Ectodermal cell (in vitro differentiated cells): ENCODE results near the gene ARHGEF10L.

Source experiments
- H3K27ac ChIP-seq: 2 replicates; pipeline ENCODE4 v1.7.0; 2013; ENCODE audit warnings: mild to moderate bottlenecking, low read depth, low read length; ENCODE audit not compliant: insufficient read depth, poor library complexity, severe bottlenecking
- H3K27me3 ChIP-seq: 2 replicates; pipeline ENCODE4 v1.7.0; 2013; ENCODE audit warnings: mild to moderate bottlenecking, low read length; ENCODE audit not compliant: insufficient read depth, control insufficient read depth, poor library complexity, severe bottlenecking
- H3K36me3 ChIP-seq: one replicate; pipeline ENCODE4 v1.7.0; 2013; ENCODE audit warnings: low read length; ENCODE audit not compliant: control insufficient read depth, insufficient read depth
- H3K4me1 ChIP-seq: one replicate; pipeline ENCODE4 v1.7.0; 2013; ENCODE audit warnings: low read length; ENCODE audit not compliant: control insufficient read depth, insufficient read depth
- H3K4me3 ChIP-seq: 2 replicates; pipeline ENCODE4 v1.7.0; 2013; ENCODE audit warnings: low read depth, low read length, control low read depth; ENCODE audit not compliant: insufficient read depth
- H3K9me3 ChIP-seq: 2 replicates; pipeline ENCODE4 v1.7.0; 2013; ENCODE audit warnings: mild to moderate bottlenecking, low read length, moderate library complexity; ENCODE audit not compliant: control insufficient read depth
- WGBS, 2 experiments: methylation state at CpG; one replicate each; pipeline ENCODE4 v1.1.7; 2013; ENCODE audit warnings: missing lambda C conversion rate in 2 of 2; 5-methylcytosine and 5-hydroxymethylcytosine counted together

Gene ARHGEF10L

DNA sequence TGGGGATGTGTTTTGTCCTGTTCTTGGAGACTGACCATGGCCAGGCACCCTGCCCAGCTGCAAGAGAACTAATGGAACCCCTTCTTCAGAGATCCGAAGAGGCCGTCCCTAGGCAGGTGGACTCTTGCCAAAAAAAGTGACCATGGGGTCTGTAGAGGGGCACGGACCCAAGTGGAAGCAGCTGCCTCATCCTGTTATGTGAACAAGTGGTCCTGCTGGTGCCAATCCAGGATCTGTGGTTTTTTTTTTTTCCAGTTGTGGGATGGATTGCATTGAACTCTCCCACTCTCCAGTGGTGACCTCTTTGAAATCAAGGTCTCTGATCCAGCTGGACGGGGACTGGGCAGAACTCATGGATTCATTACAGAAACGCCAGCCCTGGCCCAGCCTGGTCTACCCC lies 71.2 kb downstream of the ARHGEF10L start:
- Histone ChIP-seq H3K27ac (no peak overlapping the region), H3K4me1 (no peaks in the 10 kb centered on the region), H3K9me3 (no peaks in the 10 kb centered on the region), H3K27me3 (no peaks in the 10 kb centered on the region), H3K4me3 (no peak overlapping the region), H3K36me3 (peaks cover 4% of the 10 kb centered on the region)
- WGBS, 2 experiments = 93 to 98% methylated on average over 5 of the region's 5 CpGs

DNA sequence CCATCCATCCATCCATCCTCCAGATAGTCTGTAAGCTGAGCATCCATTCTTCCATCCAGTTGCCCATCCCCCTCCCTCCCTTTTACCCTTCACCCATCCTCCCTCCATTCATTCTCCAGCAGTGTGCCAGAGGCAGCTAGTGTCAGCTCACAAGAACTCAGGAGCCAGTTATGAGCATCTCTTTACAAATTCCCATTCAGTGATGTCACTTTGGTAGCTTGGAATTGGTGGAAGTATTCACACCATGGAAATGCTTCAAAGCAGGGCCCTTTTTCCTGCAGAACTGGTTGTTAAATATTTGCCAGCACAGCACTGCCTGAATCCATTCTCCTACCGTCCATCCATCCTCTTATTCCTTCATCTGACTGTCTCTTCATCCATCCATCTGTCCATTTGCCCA lies 72.5 kb downstream of the ARHGEF10L start:
- H3K27me3 ChIP-seq = no peaks in the 10 kb centered on the region
- H3K4me3 ChIP-seq = no peak overlapping the region
- no peak overlapping the region for H3K27ac ChIP-seq
- H3K9me3 ChIP-seq = no peaks in the 10 kb centered on the region
- no peaks in the 10 kb centered on the region for H3K4me1 ChIP-seq
- 89% methylated on average over 1 of the region's 1 CpG for WGBS, 2 experiments
- H3K36me3 ChIP-seq = peaks cover 4% of the 10 kb centered on the region

DNA sequence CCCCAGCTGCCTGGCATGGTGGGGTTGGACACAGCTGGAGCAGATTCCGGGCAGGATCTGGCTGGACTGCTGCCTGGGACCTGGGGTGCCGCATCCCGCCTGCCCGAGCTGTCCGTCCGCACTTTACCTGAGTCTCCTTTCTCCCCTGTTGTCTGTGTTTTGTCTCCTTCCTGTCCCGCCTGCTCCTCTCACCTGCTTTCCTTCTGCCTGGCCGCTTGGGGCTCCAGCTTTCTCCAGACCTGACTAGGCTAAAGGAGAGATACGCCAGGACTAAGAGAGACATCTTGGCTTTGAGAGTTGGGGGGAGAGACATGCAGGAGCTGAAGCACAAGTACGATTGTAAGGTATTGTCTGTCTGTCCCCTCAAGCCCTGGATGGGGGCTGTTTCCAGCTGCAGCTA lies 73.3 kb downstream of the ARHGEF10L start:
- Histone ChIP-seq H3K4me1 (no peaks in the 10 kb centered on the region), H3K36me3 (no peaks in the 10 kb centered on the region), H3K27me3 (no peaks in the 10 kb centered on the region), H3K4me3 (no peak overlapping the region), H3K27ac (no peak overlapping the region), H3K9me3 (no peaks in the 10 kb centered on the region)
- 90 to 91% methylated on average over 10 of the region's 10 CpGs for WGBS, 2 experiments

DNA sequence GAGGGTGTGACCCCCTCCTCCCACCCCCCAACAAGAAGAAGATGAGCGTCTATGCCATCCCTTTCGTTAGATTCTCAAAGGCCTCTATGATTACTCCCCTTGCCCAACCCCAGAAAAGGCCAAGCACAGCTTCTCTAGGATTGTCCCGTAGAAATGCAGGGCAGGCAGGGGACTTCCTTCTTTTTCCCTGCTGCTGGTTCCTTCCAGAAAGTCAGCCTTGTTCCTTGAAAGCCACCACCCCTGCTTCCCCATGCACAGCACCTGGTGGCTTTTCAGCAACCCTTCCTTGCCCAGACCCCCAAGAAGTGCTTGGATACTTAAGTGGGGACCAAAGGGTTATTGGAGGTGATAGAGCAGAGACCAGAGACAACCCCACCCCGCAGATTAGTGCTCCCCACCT lies 75.1 kb downstream of the ARHGEF10L start:
- H3K4me1 ChIP-seq = no peaks in the 10 kb centered on the region
- H3K9me3 ChIP-seq = no peaks in the 10 kb centered on the region
- H3K27ac ChIP-seq = no peak overlapping the region
- 94 to 95% methylated on average over 4 of the region's 4 CpGs for WGBS, 2 experiments
- H3K36me3 ChIP-seq = no peaks in the 10 kb centered on the region
- no peak overlapping the region for H3K4me3 ChIP-seq
- H3K27me3 ChIP-seq = no peaks in the 10 kb centered on the region

DNA sequence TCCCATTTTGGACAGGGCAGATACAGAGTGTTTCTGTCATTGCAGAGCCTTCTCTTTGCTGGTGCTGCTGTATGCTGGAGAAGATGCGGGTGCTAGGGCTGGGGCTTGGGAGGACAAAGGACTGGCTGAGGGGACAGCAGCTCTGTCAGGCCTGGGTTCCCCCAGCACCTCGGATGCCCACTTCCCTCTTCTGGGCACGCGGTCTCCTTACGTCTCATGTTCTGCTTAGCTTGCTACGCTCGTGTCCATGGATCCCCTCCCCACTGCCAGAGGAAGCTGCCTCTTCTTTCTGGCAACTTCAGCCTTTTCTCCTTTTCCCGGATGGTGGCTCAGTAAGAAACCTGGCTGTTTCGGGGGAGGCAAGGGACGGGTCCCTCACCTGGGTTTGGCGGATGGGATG lies 75.7 kb downstream of the ARHGEF10L start:
- Histone ChIP-seq H3K4me1 (no peaks in the 10 kb centered on the region), H3K4me3 (no peak overlapping the region)
- 94 to 97% methylated on average over 11 of the region's 11 CpGs for WGBS, 2 experiments

DNA sequence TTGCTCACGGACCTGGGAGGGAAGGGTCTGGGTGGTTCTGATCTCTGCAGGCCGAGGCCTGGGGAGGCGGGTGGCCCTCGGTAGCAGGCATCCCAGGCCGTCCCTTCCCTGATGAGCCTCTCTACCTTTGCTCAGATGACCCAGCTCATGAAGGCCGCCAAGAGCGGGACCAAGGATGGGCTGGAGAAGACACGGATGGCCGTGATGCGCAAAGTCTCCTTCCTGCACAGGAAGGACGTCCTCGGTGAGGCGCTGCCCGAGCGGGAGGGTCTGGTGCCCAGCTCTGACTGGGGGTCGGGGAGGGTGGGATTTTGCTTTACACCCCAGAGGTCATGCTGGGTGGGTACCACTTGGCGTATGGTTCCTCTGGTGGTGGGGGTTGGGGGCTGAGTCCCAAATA lies 76.5 kb downstream of the ARHGEF10L start:
- H3K9me3 ChIP-seq = no peaks in the 10 kb centered on the region
- no peaks in the 10 kb centered on the region for H3K4me1 ChIP-seq
- no peaks in the 10 kb centered on the region for H3K27me3 ChIP-seq
- H3K36me3 ChIP-seq = no peaks in the 10 kb centered on the region
- no peak overlapping the region for H3K4me3 ChIP-seq
- no peak overlapping the region for H3K27ac ChIP-seq
- WGBS, 2 experiments = 95 to 97% methylated on average over 17 of the region's 17 CpGs

More for the DNA sequence above, 75.7 kb downstream of the ARHGEF10L start:
- H3K9me3 ChIP-seq = no peaks in the 10 kb centered on the region
- no peak overlapping the region for H3K27ac ChIP-seq
- H3K27me3 ChIP-seq = no peaks in the 10 kb centered on the region
- H3K36me3 ChIP-seq = no peaks in the 10 kb centered on the region

DNA sequence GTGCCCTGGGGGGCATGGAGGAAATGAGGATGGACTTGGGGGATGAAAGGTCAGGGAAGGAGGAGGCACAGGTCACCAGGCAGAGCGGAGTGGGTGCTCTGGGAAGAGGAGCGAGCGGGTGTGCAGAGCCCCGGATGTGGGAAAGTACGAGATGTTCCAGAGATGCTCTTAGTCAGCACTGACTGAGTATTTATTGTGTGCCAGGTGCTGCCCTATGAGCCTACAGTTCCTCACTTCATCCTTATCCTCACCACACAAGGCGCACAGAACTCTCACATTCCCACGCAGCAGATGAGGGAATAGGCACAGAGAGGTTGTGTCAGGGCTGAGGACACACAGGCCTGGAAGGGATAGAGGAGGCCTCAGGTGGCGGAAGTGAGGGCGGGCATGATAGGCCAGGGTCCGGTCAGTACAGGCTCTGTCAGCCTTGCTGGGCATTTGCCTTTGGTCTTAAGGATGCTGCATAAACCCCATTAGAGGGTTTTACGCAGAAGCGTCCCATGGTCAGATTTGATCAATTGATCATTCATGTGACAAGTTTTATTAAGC lies 77.3 kb downstream of the ARHGEF10L start:
- Histone ChIP-seq H3K4me3 (no peak overlapping the region), H3K27ac (no peak overlapping the region), H3K4me1 (no peaks in the 10 kb centered on the region), H3K27me3 (no peaks in the 10 kb centered on the region), H3K9me3 (no peaks in the 10 kb centered on the region), H3K36me3 (no peaks in the 10 kb centered on the region)
- WGBS, 2 experiments = 96% methylated on average over 12 of the region's 12 CpGs

DNA sequence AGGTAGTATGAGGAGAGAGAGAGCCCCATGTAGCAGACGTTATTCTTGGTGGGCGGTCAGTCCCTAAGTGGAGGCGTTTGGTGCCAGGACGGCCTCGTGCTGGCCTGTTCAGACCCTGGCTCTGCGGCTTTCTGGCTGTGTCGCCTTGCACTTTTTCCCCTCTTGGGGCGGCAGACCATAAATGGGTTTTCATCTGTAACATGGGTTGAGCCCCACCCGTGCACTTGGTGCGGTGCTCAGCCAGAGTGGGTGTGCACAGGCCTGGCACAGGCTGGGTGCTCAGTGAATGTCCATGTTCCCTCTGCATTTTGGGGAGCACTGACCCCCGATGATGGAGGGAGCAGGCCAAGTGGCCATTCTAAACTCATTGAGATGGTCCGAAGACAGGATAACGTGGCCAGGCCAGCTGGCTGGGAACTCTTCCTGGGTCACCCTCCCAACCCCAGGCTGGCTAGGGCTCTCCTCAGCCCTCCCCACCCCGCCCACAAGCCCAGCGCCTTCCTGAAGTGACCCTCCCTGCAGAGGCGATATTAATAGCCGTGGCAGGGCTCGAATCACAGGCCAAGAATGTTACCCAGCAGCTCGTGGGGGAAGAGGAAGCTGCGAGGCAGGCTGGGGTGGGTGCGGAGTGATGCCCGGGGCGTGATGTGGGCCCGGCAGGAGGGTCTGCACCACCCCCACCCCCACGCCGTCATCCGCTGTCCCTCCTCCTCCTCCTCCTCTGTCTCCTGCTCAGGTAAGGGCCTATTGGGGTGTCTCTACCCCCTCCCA lies 78.5 kb downstream of the ARHGEF10L start:
- Histone ChIP-seq H3K9me3 (no peaks in the 10 kb centered on the region), H3K4me3 (no peak overlapping the region), H3K27me3 (no peaks in the 10 kb centered on the region), H3K27ac (no peak overlapping the region), H3K36me3 (no peaks in the 10 kb centered on the region), H3K4me1 (no peaks in the 10 kb centered on the region)
- WGBS, 2 experiments = 92 to 93% methylated on average over 27 of the region's 27 CpGs

DNA sequence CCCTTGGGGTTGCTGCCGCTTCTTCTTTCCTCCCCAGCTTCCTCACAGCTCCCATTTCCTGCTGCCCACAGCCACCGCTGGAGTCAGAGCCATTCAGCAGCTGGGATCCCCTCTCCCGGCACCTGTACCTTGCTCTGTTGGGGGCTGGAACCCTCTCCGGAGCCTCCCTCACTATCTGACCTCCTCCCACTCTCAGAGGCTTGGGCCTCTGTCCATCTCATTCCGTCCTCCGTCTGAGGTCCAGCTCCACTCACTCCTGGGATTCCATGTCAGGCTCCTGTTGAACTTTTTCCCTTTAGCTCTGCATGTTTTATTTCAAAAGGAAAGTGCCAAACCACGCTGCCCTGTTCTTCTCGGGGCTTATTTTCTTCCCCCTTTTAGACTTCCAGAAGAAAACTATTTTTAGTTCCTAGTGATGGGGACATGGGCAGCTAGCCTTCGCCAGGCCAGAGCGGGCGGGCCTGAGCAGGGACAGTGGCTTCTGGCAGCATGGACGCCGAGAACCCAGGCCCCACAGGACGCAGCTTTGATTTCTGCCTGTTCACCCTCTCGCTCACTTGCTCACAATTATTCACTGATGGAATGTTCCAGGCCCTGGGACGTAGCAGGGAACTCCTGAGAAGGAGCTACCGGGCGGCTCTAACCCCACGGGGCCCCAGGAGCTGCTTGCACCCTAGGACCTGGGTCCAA lies 79.2 kb downstream of the ARHGEF10L start:
- 93 to 94% methylated on average over 19 of the region's 19 CpGs for WGBS, 2 experiments
- H3K27me3 ChIP-seq = no peaks in the 10 kb centered on the region
- no peak overlapping the region for H3K27ac ChIP-seq
- no peaks in the 10 kb centered on the region for H3K9me3 ChIP-seq
- H3K36me3 ChIP-seq = no peaks in the 10 kb centered on the region
- no peaks in the 10 kb centered on the region for H3K4me1 ChIP-seq
- no peak overlapping the region for H3K4me3 ChIP-seq

DNA sequence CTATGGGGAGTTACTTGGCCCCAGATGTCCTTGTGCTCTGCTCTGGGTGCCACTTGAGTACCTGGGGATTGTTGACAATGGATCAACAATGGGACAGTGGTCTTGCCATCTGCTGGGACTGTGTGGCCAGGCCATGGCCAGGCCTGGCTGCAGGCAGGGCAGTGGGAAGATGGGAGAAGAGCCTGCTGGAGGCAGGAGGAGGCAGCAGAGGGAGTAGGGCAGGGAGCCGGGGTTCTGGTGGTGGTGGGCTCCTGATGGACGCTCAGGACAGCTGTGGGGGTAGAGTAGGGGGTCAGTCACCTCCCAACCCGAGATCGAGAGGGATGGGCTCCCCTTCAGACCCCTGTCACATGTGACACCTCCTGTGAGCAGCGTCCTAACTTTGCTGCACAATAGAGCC lies 81.0 kb downstream of the ARHGEF10L start:
- H3K4me3 ChIP-seq = no peak overlapping the region
- H3K27ac ChIP-seq = no peak overlapping the region
- H3K9me3 ChIP-seq = no peaks in the 10 kb centered on the region
- H3K36me3 ChIP-seq = no peaks in the 10 kb centered on the region
- no peaks in the 10 kb centered on the region for H3K27me3 ChIP-seq
- WGBS, 2 experiments = 96 to 99% methylated on average over 5 of the region's 5 CpGs
- H3K4me1 ChIP-seq = no peaks in the 10 kb centered on the region
